ENCODE data around the gene MACROH2A2. TPM values are rescaled to one million over a fixed set of nuclear protein-coding genes. Genes with fewer than 3 reads are reported as not detected.

Gene MACROH2A2
- total and polyA plus RNA-seq, 2 of the 4 experiments (the other 2 are of a cell fraction), result 16.1 to 17.4 TPM

DNA sequence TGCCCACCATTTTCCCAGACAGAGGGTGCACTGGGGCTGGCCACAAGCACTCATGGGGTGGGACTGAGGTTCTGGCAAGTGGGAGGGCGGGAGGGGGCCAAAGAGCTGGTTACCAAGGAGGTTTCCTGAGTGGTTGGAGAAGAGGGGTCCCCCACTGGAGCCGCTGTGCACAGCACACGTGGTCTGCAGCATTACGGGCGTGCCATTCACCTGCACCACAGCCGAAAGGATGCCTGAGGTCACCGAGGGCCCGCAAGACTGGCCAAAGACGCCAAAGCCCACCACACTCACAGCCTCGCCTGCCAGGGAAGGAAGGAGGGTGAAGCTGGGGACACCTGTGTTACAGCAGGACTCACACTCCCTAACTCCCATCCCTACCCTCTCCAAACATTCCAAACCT lies 89.9 kb downstream of the MACROH2A2 start:
- BruUV-seq (replicated peaks), result no TSS peak
- peaks cover 13% of the 10 kb centered on the region; the same call in 1 of the 2 replicates for H3K9me1 ChIP-seq (ENCODE audit: insufficient read depth, low read length)
- intact Hi-C loops (cut with micrococcal nuclease) (loop anchor here (10.0 kb wide), 2 partner anchors 168 to 338 kb away; partner anchors contain the start of gene COL13A1), dilution Hi-C loops (cut with HindIII; ENCODE audit: low sequenced_read_pairs, unreplicated experiment) (no loop called here), in situ Hi-C loops (cut with MboI; ENCODE audit: low sequenced_read_pairs) (no loop called here)
- H3K9ac ChIP-seq (ENCODE audit: low read depth, low read length), result no peak overlapping the region
- ATAC-seq (ENCODE audit: low read depth) (no peak), DNase-seq (no peak)
- H4K20me1 ChIP-seq (ENCODE audit: insufficient read depth, low read length), result peaks cover 27% of the 10 kb centered on the region
- peaks cover 27 to 39% of the 10 kb centered on the region in 2 experiments for H3K79me1 ChIP-seq (ENCODE audit: low read depth in 1 of 2, low read length in 2 of 2)
- 90% methylated on average over 2 of the region's 10 CpGs; no CpG with 5 or more reads in 1 of the 2 experiments for WGBS, 2 experiments (ENCODE audit: extremely low coverage in 2 of 2, insufficient read length in 1 of 2)
- no peak overlapping the region for H3K23ac ChIP-seq (ENCODE audit: low read depth, low read length)
- no peak overlapping the region for H2BK15ac ChIP-seq (ENCODE audit: low read depth, low read length)
- H3K18ac ChIP-seq (ENCODE audit: low read depth, low read length), result no peak overlapping the region
- peaks cover 13% of the 10 kb centered on the region for H3K36me3 ChIP-seq (ENCODE audit: control insufficient read depth, insufficient read depth, low read length)
- H3K4me1 ChIP-seq (ENCODE audit: control insufficient read depth, insufficient read depth, low read length), result peaks cover 10% of the 10 kb centered on the region
- no peak overlapping the region for H4K91ac ChIP-seq (ENCODE audit: insufficient read depth, low read depth, low read length)
- no peak overlapping the region for H3K14ac ChIP-seq (replicated peaks; ENCODE audit: low read depth, low read length)
- H3K27me3 ChIP-seq (ENCODE audit: control insufficient read depth, insufficient read depth, low read length), result no peaks in the 10 kb centered on the region
- no peak overlapping the region for H3K56ac ChIP-seq (ENCODE audit: extremely low read depth, insufficient read depth, low read length)
- ChIA-PET CTCF (no interaction called here), POLR2A (ENCODE audit: unreplicated experiment) (no interaction called here)
- H3K4me2 ChIP-seq (ENCODE audit: low read depth, low read length), result no peak overlapping the region
- no peak overlapping the region for H2AK9ac ChIP-seq (replicated peaks; ENCODE audit: low read depth, low read length, poor library complexity)
- no peak overlapping the region for H4K5ac ChIP-seq (ENCODE audit: low read depth, low read length)
- no peak overlapping the region for H3K27ac ChIP-seq (ENCODE audit: insufficient read depth, low read length)
- H3K4ac ChIP-seq (ENCODE audit: low read depth, low read length), result no peak overlapping the region
- H2BK5ac ChIP-seq (ENCODE audit: low read depth, low read length, poor library complexity, severe bottlenecking), result no peak overlapping the region
- H3K4me3 ChIP-seq (ENCODE audit: insufficient read depth, low read depth, low read length), result no peak overlapping the region
- H2AFZ ChIP-seq (replicated peaks; ENCODE audit: low read length, poor library complexity), result no peak overlapping the region
- no peak for TF ChIP-seq MAFK (IDR thresholded peaks at IDR 0.05; ENCODE audit: low read depth, low read length)
- TF ChIP-seq NFE2L2 (IDR thresholded peaks at IDR 0.05; ENCODE audit: low read depth, low read length), result no peak
- no peak for TF ChIP-seq MAZ (IDR thresholded peaks at IDR 0.05; ENCODE audit: borderline replicate concordance, low read depth, low read length)
- no peak for TF ChIP-seq RAD21 (IDR thresholded peaks at IDR 0.05; ENCODE audit: low read length)
- TF ChIP-seq MXI1 (IDR thresholded peaks at IDR 0.05; ENCODE audit: borderline replicate concordance, low read depth, low read length), result no peak
- TF ChIP-seq BHLHE40 (IDR thresholded peaks at IDR 0.05; ENCODE audit: low read depth, low read length), result no peak
- TF ChIP-seq, protein P1, sequence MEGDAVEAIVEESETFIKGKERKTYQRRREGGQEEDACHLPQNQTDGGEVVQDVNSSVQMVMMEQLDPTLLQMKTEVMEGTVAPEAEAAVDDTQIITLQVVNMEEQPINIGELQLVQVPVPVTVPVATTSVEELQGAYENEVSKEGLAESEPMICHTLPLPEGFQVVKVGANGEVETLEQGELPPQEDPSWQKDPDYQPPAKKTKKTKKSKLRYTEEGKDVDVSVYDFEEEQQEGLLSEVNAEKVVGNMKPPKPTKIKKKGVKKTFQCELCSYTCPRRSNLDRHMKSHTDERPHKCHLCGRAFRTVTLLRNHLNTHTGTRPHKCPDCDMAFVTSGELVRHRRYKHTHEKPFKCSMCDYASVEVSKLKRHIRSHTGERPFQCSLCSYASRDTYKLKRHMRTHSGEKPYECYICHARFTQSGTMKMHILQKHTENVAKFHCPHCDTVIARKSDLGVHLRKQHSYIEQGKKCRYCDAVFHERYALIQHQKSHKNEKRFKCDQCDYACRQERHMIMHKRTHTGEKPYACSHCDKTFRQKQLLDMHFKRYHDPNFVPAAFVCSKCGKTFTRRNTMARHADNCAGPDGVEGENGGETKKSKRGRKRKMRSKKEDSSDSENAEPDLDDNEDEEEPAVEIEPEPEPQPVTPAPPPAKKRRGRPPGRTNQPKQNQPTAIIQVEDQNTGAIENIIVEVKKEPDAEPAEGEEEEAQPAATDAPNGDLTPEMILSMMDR (conservative IDR thresholded peaks at IDR 0.05; ENCODE audit: low read depth, low read length), result no peak
- TF ChIP-seq SMC3 (IDR thresholded peaks at IDR 0.05; ENCODE audit: low read depth, low read length), result no peak
- no peak for TF ChIP-seq CEBPB (IDR thresholded peaks at IDR 0.05; ENCODE audit: low read depth, low read length)
- TF ChIP-seq, protein P2, sequence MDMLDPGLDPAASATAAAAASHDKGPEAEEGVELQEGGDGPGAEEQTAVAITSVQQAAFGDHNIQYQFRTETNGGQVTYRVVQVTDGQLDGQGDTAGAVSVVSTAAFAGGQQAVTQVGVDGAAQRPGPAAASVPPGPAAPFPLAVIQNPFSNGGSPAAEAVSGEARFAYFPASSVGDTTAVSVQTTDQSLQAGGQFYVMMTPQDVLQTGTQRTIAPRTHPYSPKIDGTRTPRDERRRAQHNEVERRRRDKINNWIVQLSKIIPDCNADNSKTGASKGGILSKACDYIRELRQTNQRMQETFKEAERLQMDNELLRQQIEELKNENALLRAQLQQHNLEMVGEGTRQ (IDR thresholded peaks at IDR 0.05; ENCODE audit: low read depth, low read length), result no peak
- TF ChIP-seq CHD1 (IDR thresholded peaks at IDR 0.05; ENCODE audit: low read depth, low read length), result no peak
- TF ChIP-seq RCOR1 (IDR thresholded peaks at IDR 0.05; ENCODE audit: insufficient replicate concordance, low read length), result no peak
- TF ChIP-seq FOS (IDR thresholded peaks at IDR 0.05; ENCODE audit: low read depth, low read length), result no peak
- no peak for TF ChIP-seq RFX5 (IDR thresholded peaks at IDR 0.05; ENCODE audit: low read depth, low read length)
- no peak for TF ChIP-seq POLR2A (IDR thresholded peaks at IDR 0.05; ENCODE audit: low read depth, low read length)
- TF ChIP-seq, protein P3, sequence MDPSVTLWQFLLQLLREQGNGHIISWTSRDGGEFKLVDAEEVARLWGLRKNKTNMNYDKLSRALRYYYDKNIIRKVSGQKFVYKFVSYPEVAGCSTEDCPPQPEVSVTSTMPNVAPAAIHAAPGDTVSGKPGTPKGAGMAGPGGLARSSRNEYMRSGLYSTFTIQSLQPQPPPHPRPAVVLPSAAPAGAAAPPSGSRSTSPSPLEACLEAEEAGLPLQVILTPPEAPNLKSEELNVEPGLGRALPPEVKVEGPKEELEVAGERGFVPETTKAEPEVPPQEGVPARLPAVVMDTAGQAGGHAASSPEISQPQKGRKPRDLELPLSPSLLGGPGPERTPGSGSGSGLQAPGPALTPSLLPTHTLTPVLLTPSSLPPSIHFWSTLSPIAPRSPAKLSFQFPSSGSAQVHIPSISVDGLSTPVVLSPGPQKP (IDR thresholded peaks at IDR 0.05; ENCODE audit: borderline replicate concordance, low read depth, low read length), result no peak
- H2AK5ac ChIP-seq (ENCODE audit: low read depth, low read length), result no peak overlapping the region
- no peaks in the 10 kb centered on the region for H3K9me3 ChIP-seq (ENCODE audit: control insufficient read depth, insufficient read depth, low read length)
- no peak overlapping the region for H4K8ac ChIP-seq (ENCODE audit: low read depth in 2 of 2, low read length in 2 of 2)
- H2BK120ac ChIP-seq (ENCODE audit: low read depth, low read length), result no peak overlapping the region
- no peak overlapping the region for H2BK20ac ChIP-seq (ENCODE audit: low read depth, low read length)
